HepG2 (cell line): ENCODE measurements around the gene KCTD21. TPM values are rescaled to one million over a fixed set of nuclear protein-coding genes. Genes with fewer than 3 reads are reported as not detected.
A peak's percentile ranks its signal among the peaks of the same experiment; 100 is the strongest.

Experiments
- GTF2F1 ChIP-seq: fragments of 150-350 bp; IDR thresholded peaks from 2 replicates; pipeline ENCODE4 v1.6.1; 2014; ENCODE audit warnings: low read length
- HMGA1 ChIP-seq: sonication (generic); formaldehyde crosslinking; conservative IDR thresholded peaks from 2 replicates; pipeline ENCODE4 v1.4.0; 2020; ENCODE audit warnings: missing genetic modification reagents
- HNRNPK ChIP-seq: fragments of 200-400 bp; formaldehyde crosslinking; IDR thresholded peaks from 2 replicates; pipeline ENCODE4 v1.6.1; 2018; ENCODE audit warnings: low read length, low read depth, moderate library complexity, mild to moderate bottlenecking; ENCODE audit not compliant: poor library complexity, severe bottlenecking
- KLF6 ChIP-seq: IDR thresholded peaks from 2 replicates; pipeline ENCODE4 v1.8.0; 2016; ENCODE audit warnings: missing biosample characterization, missing genetic modification reagents
- PHF21A ChIP-seq: sonication (generic); formaldehyde crosslinking; IDR thresholded peaks from 2 replicates; pipeline ENCODE4 v1.5.0; 2020; ENCODE audit warnings: mild to moderate bottlenecking, missing genetic modification reagents
- THRA ChIP-seq: sonication (generic); formaldehyde crosslinking; IDR thresholded peaks from 2 replicates; pipeline ENCODE4 v1.4.0; 2020; ENCODE audit warnings: missing genetic modification reagents, borderline replicate concordance
- TSC22D2 ChIP-seq: sonication (generic); formaldehyde crosslinking; IDR thresholded peaks from 2 replicates; pipeline ENCODE4 v1.5.1; 2020; ENCODE audit warnings: missing genetic modification reagents, mild to moderate bottlenecking, borderline replicate concordance
- ZNF296 ChIP-seq: sonication (generic); formaldehyde crosslinking; conservative IDR thresholded peaks from 2 replicates; pipeline ENCODE4 v1.5.0; 2020; ENCODE audit warnings: mild to moderate bottlenecking, missing genetic modification reagents
- ZNF329 ChIP-seq: sonication (generic); formaldehyde crosslinking; IDR thresholded peaks from 2 replicates; pipeline ENCODE4 v1.9.0; 2021; ENCODE audit warnings: low read depth, mild to moderate bottlenecking, missing genetic modification reagents
- polyA plus RNA-seq, 8 experiments: library from polyadenylated mRNA; depleted of rRNA in 3 of 8; stranded (reverse) in 7 of 8; unstranded in 1 of 8; fragments of >200 nt; fragmentation: Illumina TruSeq in 4 of 8; extraction: Trizol in 4 of 8; gene quantifications; 2 replicates each; pipeline versions ENCODE4 v1.2.1 to v1.2.3, GENCODE V29; 2011 to 2016; ENCODE audit warnings: low read depth in 4 of 8, missing spikeins in 1 of 8, mixed read lengths in 1 of 8; ENCODE audit not compliant: insufficient read depth in 1 of 8
- total RNA-seq, 5 experiments: library from RNA; depleted of rRNA; stranded (reverse); fragments of >200 nt; fragmentation: Illumina TruSeq; extraction: Trizol; gene quantifications; 2 replicates each; pipeline ENCODE4 v1.2.3, GENCODE V29; 2016; ENCODE audit warnings: low read depth in 1 of 5
- TF ChIP-seq, protein P1 (sequence below): sonication (generic); formaldehyde crosslinking; IDR thresholded peaks from 2 replicates; pipeline ENCODE4 v1.4.0; 2020; ENCODE audit warnings: missing genetic modification reagents, borderline replicate concordance
- TF ChIP-seq, protein P2 (sequence below): sonication (generic); formaldehyde crosslinking; IDR thresholded peaks from 2 replicates; pipeline ENCODE4 v1.4.0; 2020; ENCODE audit warnings: missing genetic modification reagents
- TF ChIP-seq, protein P3 (sequence below): sonication (generic); formaldehyde crosslinking; IDR thresholded peaks from 2 replicates; pipeline ENCODE4 v1.5.1; 2020; ENCODE audit warnings: missing genetic modification reagents, mild to moderate bottlenecking, borderline replicate concordance
- TF ChIP-seq, protein P4 (sequence below): sonication (generic); formaldehyde crosslinking; conservative IDR thresholded peaks from 2 replicates; pipeline ENCODE4 v1.5.0; 2020; ENCODE audit warnings: missing genetic modification reagents

Gene KCTD21
- total and polyA plus RNA-seq, 2 of the 13 experiments (the other 11 are each of a cell fraction or from before 2014, with no cell fraction given) = 3.1 to 13.5 TPM

DNA sequence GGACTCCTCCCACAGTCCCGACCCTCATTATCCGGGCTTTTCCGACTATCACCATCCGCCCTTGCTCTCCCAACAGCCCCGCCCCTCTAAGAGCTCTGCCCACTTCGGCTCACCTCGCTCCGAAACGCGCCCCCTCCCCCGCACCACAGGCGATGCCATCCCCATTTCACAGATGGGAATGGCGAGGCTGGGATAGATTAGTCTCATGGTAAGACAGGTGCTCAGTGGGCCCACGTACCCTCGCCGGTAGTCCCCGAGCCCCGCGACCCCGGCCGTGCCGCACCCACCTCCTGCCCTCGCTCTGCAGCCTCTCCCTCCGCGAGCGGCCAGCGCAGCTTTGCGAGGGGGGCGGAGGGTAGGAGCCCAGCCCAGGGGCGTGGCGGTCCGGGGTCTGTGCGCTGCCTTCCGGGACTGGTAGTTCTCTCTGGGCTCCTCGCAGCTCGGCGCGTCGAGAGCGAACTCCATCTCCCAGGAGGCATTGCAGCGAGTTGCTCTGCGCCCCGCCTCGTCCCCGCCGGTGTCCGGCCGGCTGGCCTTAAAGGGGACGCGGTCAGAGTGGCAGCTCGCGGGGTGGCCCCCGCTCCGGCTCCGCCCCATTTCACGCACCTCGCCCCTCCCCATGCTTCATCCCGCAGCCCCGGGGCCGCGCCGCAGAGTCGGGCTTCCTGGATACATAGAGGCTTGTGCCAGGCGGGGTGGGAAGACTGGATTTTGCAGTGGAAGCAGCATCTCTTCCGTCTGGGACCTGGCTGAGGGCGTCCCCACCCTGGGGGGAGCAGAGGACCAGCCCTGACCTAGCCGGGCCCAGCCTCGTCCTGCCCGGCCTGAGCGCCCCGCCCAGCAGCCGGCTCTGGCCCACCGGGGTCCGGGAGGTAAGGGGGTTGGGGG lies at the start of gene KCTD21, which contains the start of gene USP35 (continued):
- TF ChIP-seq, protein P1, sequence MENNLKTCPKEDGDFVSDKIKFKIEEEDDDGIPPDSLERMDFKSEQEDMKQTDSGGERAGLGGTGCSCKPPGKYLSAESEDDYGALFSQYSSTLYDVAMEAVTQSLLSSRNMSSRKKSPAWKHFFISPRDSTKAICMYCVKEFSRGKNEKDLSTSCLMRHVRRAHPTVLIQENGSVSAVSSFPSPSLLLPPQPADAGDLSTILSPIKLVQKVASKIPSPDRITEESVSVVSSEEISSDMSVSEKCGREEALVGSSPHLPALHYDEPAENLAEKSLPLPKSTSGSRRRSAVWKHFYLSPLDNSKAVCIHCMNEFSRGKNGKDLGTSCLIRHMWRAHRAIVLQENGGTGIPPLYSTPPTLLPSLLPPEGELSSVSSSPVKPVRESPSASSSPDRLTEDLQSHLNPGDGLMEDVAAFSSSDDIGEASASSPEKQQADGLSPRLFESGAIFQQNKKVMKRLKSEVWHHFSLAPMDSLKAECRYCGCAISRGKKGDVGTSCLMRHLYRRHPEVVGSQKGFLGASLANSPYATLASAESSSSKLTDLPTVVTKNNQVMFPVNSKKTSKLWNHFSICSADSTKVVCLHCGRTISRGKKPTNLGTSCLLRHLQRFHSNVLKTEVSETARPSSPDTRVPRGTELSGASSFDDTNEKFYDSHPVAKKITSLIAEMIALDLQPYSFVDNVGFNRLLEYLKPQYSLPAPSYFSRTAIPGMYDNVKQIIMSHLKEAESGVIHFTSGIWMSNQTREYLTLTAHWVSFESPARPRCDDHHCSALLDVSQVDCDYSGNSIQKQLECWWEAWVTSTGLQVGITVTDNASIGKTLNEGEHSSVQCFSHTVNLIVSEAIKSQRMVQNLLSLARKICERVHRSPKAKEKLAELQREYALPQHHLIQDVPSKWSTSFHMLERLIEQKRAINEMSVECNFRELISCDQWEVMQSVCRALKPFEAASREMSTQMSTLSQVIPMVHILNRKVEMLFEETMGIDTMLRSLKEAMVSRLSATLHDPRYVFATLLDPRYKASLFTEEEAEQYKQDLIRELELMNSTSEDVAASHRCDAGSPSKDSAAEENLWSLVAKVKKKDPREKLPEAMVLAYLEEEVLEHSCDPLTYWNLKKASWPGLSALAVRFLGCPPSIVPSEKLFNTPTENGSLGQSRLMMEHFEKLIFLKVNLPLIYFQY (CRISPR knock-in tag) = peak; percentile 50; the same call in 1 of the 2 replicates
- TF ChIP-seq PHF21A (CRISPR knock-in tag) (0 out of 2 replicates have a peak, but pooled peaks have one; percentile 10), ZNF329 (0 out of 2 replicates have a peak, but pooled peaks have one; percentile 80), HMGA1 (CRISPR knock-in tag) (no peak), GTF2F1 (no peak), ZNF296 (CRISPR knock-in tag) (peak; percentile 85; the same call in 1 of the 2 replicates), TSC22D2 (CRISPR knock-in tag) (no peak), KLF6 (CRISPR knock-in tag) (peak; percentile 76), THRA (CRISPR knock-in tag) (peak; percentile 55; the same call in 1 of the 2 replicates), HNRNPK (peak; percentile 79)
- TF ChIP-seq, protein P2, sequence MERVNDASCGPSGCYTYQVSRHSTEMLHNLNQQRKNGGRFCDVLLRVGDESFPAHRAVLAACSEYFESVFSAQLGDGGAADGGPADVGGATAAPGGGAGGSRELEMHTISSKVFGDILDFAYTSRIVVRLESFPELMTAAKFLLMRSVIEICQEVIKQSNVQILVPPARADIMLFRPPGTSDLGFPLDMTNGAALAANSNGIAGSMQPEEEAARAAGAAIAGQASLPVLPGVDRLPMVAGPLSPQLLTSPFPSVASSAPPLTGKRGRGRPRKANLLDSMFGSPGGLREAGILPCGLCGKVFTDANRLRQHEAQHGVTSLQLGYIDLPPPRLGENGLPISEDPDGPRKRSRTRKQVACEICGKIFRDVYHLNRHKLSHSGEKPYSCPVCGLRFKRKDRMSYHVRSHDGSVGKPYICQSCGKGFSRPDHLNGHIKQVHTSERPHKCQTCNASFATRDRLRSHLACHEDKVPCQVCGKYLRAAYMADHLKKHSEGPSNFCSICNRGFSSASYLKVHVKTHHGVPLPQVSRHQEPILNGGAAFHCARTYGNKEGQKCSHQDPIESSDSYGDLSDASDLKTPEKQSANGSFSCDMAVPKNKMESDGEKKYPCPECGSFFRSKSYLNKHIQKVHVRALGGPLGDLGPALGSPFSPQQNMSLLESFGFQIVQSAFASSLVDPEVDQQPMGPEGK (CRISPR knock-in tag) = peak; percentile 74
- TF ChIP-seq, protein P3, sequence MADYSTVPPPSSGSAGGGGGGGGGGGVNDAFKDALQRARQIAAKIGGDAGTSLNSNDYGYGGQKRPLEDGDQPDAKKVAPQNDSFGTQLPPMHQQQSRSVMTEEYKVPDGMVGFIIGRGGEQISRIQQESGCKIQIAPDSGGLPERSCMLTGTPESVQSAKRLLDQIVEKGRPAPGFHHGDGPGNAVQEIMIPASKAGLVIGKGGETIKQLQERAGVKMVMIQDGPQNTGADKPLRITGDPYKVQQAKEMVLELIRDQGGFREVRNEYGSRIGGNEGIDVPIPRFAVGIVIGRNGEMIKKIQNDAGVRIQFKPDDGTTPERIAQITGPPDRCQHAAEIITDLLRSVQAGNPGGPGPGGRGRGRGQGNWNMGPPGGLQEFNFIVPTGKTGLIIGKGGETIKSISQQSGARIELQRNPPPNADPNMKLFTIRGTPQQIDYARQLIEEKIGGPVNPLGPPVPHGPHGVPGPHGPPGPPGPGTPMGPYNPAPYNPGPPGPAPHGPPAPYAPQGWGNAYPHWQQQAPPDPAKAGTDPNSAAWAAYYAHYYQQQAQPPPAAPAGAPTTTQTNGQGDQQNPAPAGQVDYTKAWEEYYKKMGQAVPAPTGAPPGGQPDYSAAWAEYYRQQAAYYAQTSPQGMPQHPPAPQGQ (CRISPR knock-in tag) = no peak
- TF ChIP-seq, protein P4, sequence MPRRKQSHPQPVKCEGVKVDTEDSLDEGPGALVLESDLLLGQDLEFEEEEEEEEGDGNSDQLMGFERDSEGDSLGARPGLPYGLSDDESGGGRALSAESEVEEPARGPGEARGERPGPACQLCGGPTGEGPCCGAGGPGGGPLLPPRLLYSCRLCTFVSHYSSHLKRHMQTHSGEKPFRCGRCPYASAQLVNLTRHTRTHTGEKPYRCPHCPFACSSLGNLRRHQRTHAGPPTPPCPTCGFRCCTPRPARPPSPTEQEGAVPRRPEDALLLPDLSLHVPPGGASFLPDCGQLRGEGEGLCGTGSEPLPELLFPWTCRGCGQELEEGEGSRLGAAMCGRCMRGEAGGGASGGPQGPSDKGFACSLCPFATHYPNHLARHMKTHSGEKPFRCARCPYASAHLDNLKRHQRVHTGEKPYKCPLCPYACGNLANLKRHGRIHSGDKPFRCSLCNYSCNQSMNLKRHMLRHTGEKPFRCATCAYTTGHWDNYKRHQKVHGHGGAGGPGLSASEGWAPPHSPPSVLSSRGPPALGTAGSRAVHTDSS (CRISPR knock-in tag) = no peak; the same call in 1 of the 2 replicates
